ENCODE data around the gene ZNF282. TPM values are rescaled to one million over a fixed set of nuclear protein-coding genes. Genes with fewer than 3 reads are reported as not detected.

The ZNF282 gene
- total RNA-seq, 1 experiment from 2014 or later: 38.2 TPM

DNA sequence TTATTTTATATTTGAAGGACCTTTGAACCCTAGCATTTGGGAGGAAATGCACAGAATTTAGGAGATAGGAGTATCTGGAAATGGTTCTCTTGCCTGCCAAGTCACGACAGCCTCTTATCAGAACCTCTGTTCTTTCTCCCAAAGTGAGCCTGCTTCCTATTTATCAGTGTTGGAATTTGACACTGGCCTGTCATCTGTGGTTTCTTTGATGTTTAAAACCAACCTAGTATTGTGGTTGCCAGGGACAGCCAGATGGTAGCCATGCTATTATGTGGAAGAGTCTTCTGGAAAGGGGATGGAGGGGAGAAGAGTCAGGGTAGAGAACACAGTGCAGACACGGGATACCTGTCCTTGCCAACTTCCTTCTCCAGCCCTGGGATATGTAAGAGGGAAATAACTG lies 21.1 kb downstream of the ZNF282 start:
- no peak for DNase-seq (ENCODE audit: low spot score)
- no peak for TF ChIP-seq EZH2 (IDR thresholded peaks at IDR 0.05; ENCODE audit: borderline replicate concordance, low read depth, low read length, poor library complexity, severe bottlenecking)
- TF ChIP-seq, protein P1, sequence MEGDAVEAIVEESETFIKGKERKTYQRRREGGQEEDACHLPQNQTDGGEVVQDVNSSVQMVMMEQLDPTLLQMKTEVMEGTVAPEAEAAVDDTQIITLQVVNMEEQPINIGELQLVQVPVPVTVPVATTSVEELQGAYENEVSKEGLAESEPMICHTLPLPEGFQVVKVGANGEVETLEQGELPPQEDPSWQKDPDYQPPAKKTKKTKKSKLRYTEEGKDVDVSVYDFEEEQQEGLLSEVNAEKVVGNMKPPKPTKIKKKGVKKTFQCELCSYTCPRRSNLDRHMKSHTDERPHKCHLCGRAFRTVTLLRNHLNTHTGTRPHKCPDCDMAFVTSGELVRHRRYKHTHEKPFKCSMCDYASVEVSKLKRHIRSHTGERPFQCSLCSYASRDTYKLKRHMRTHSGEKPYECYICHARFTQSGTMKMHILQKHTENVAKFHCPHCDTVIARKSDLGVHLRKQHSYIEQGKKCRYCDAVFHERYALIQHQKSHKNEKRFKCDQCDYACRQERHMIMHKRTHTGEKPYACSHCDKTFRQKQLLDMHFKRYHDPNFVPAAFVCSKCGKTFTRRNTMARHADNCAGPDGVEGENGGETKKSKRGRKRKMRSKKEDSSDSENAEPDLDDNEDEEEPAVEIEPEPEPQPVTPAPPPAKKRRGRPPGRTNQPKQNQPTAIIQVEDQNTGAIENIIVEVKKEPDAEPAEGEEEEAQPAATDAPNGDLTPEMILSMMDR (conservative IDR thresholded peaks at IDR 0.05; ENCODE audit: low read depth, low read length): no peak
- no peak overlapping the region for H3K27ac ChIP-seq (ENCODE audit: low read depth, low read length, poor library complexity, severe bottlenecking)
- H3K4me3 ChIP-seq (ENCODE audit: low read depth, low read length, poor library complexity, severe bottlenecking): no peak overlapping the region
- ChIA-PET POLR2A (ENCODE audit: low non-redundant PET) (no interaction called here), CTCF (no interaction called here)
- intact Hi-C loops (cut with micrococcal nuclease; ENCODE audit: unreplicated experiment): no loop called here
- BruUV-seq (replicated peaks): no TSS peak
- H3K36me3 ChIP-seq (ENCODE audit: insufficient read depth, low read length, poor library complexity, severe bottlenecking): peaks cover 55% of the 10 kb centered on the region
- H3K4me1 ChIP-seq (ENCODE audit: insufficient read depth, low read length, poor library complexity, severe bottlenecking): no peaks in the 10 kb centered on the region
- H3K9me3 ChIP-seq (ENCODE audit: low read depth, low read length, poor library complexity, severe bottlenecking): no peaks in the 10 kb centered on the region
- H3K27me3 ChIP-seq (replicated peaks; ENCODE audit: insufficient read depth, low read depth, low read length, poor library complexity): no peaks in the 10 kb centered on the region

DNA sequence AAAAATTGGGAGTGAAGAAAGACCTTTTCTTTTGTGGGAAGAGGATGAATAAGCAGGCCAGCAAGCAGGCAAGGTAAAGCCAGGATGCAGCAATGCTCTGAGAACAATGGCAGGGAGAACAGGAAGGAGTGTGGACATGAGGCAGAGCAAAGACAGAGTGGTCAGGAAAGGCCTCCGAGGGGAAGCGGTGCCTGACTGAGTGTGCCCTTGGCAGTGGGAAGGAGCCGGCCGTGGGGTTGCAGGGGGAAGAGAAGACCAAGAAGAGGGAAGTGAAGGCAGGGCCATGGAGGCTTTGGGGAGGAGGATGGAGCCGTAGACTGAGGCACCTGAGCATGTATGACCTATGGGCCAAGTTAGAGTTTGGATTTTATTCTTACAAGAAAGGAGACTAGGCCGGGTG lies 22.2 kb downstream of the ZNF282 start:
- no peaks in the 10 kb centered on the region for H3K4me1 ChIP-seq (ENCODE audit: insufficient read depth, low read length, poor library complexity, severe bottlenecking)
- H3K27me3 ChIP-seq (replicated peaks; ENCODE audit: insufficient read depth, low read depth, low read length, poor library complexity): no peaks in the 10 kb centered on the region
- ChIA-PET CTCF (no interaction called here), POLR2A (ENCODE audit: low non-redundant PET) (interaction anchor here (0.7 kb wide), 1 partner anchor 178 kb away, joined by 9 read pairs; no protein-coding TSS in a partner anchor)
- H3K4me3 ChIP-seq (ENCODE audit: low read depth, low read length, poor library complexity, severe bottlenecking): no peak overlapping the region
- H3K27ac ChIP-seq (ENCODE audit: low read depth, low read length, poor library complexity, severe bottlenecking): no peak overlapping the region
- BruUV-seq (replicated peaks): no TSS peak
- no peak for DNase-seq (ENCODE audit: low spot score)
- TF ChIP-seq EZH2 (IDR thresholded peaks at IDR 0.05; ENCODE audit: borderline replicate concordance, low read depth, low read length, poor library complexity, severe bottlenecking): no peak
- TF ChIP-seq, protein P1 (conservative IDR thresholded peaks at IDR 0.05; ENCODE audit: low read depth, low read length): no peak
- intact Hi-C loops (cut with micrococcal nuclease; ENCODE audit: unreplicated experiment): no loop called here
- peaks cover 45% of the 10 kb centered on the region for H3K36me3 ChIP-seq (ENCODE audit: insufficient read depth, low read length, poor library complexity, severe bottlenecking)
- no peaks in the 10 kb centered on the region for H3K9me3 ChIP-seq (ENCODE audit: low read depth, low read length, poor library complexity, severe bottlenecking)

DNA sequence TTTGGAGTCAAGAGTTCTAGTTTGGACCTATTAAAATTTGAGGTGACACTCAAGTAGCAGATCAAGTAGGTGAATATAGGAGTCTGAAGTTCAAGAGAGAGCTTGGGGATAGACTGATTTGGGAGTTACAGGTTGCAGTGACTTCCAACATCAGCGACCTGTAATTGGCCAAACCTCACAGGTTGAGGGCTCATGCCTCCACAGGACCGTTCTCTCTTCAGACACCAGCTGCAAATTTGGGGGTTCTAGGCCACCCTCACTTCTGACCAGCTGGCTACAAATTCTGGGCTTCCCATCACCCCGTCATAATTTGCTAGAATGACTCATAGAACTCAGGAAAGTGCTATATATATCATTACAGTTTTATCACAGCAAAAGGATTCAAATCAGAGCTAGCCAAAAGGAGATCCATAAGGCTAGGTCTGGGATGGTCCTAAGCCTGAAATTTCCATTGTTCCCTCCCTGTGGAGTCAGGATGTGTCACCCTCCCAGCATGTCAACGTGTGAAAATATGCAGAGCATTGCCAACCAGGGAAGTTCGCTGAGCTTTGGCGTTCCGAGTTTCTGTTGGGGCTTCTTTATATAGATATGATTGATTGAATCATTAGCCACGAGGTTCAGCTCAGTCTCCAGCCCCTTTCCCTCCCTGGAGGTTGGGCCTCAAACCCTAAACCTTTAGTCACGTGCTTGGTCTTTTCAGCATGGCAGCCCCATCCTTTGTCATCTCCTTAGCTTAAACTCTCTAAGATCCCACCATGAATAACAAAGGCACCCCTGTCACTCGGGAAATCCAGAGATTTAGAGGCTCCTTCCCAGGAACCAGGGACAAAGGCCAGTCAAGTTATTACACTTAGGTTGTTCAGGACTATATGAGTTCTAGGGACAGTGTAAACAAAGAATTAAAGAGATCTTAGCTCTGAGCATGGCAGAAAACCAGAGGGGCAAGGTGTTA lies 23.4 kb downstream of the ZNF282 start:
- ChIA-PET POLR2A (ENCODE audit: low non-redundant PET) (no interaction called here), CTCF (no interaction called here)
- Histone ChIP-seq H3K9me3 (ENCODE audit: low read depth, low read length, poor library complexity, severe bottlenecking) (no peaks in the 10 kb centered on the region), H3K27ac (ENCODE audit: low read depth, low read length, poor library complexity, severe bottlenecking) (no peak overlapping the region), H3K27me3 (replicated peaks; ENCODE audit: insufficient read depth, low read depth, low read length, poor library complexity) (no peaks in the 10 kb centered on the region), H3K4me3 (ENCODE audit: low read depth, low read length, poor library complexity, severe bottlenecking) (no peak overlapping the region), H3K36me3 (ENCODE audit: insufficient read depth, low read length, poor library complexity, severe bottlenecking) (peaks cover 34% of the 10 kb centered on the region), H3K4me1 (ENCODE audit: insufficient read depth, low read length, poor library complexity, severe bottlenecking) (no peaks in the 10 kb centered on the region)
- no peak for DNase-seq (ENCODE audit: low spot score)
- no peak for TF ChIP-seq EZH2 (IDR thresholded peaks at IDR 0.05; ENCODE audit: borderline replicate concordance, low read depth, low read length, poor library complexity, severe bottlenecking)
- TF ChIP-seq, protein P1 (conservative IDR thresholded peaks at IDR 0.05; ENCODE audit: low read depth, low read length): no peak
- BruUV-seq (replicated peaks): no TSS peak
- intact Hi-C loops (cut with micrococcal nuclease; ENCODE audit: unreplicated experiment): no loop called here

All from A673 (cell line).